Prostate gland (tissue), 2 donors: Measurements from ENCODE around the gene MSANTD1.

Experiments
- CTCF ChIP-seq, 4 experiments: fragments of 200-600 bp in 2 of 4; fragments of 450-650 bp in 2 of 4; sonication (generic) in 2 of 4; IDR thresholded peaks; 1 replicate in 3 of 4; 2 replicates in 1 of 4; pipeline ENCODE4 v1.5.1; 2016 to 2019; ENCODE audit warnings: antibody characterized with exemption in 4 of 4, mild to moderate bottlenecking in 2 of 4, moderate library complexity in 2 of 4
- POLR2AphosphoS5 ChIP-seq: sonication (generic); formaldehyde crosslinking; IDR thresholded peaks from one replicate; pipeline ENCODE4 v1.6.1; 2017; ENCODE audit warnings: antibody characterized with exemption

GRCh38 chr4:3223956-3224748 lies 24.8 kb upstream of the MSANTD1 start:
- TF ChIP-seq CTCF (IDR thresholded peaks at IDR 0.05) (no peak), POLR2AphosphoS5 (no peak)
